ENCODE measurements around the gene SLIT3. TPM values are rescaled to one million over a fixed set of nuclear protein-coding genes. Genes with fewer than 3 reads are reported as not detected.

The SLIT3 gene
- total RNA-seq, 4 donors from 2014 or later: 28.4 to 77.2 (median 63.8) TPM

- H3K36me3 ChIP-seq: no peaks in the 10 kb centered on the region
- no peak overlapping the region for H3K4me3 ChIP-seq (replicated peaks in 1 of 3)
- H3K9me3 ChIP-seq: no peaks in the 10 kb centered on the region
- intact Hi-C loops (cut with DNase I): no loop called here
- TF ChIP-seq POLR2A (IDR thresholded peaks at IDR 0.05) (no peak), CTCF (IDR thresholded peaks at IDR 0.05) (no peak)
- H3K27ac ChIP-seq: no peak overlapping the region
- DNase-seq: no peak
- peaks cover 0 to 1% of the 10 kb centered on the region in 2 donors for H3K4me1 ChIP-seq
- no peaks in the 10 kb centered on the region for H3K27me3 ChIP-seq
- WGBS, 2 donors: 87 to 89% methylated on average over 4 of the region's 4 CpGs
These were observed 278.2 kb downstream of the SLIT3 start for GRCh38 chr5:169022718-169023117.

- Histone ChIP-seq H3K27me3 (no peaks in the 10 kb centered on the region), H3K27ac (no peak overlapping the region), H3K9me3 (no peaks in the 10 kb centered on the region), H3K36me3 (no peaks in the 10 kb centered on the region), H3K4me1 (peaks cover 0 to 1% of the 10 kb centered on the region in 2 donors), H3K4me3 (replicated peaks in 1 of 3) (no peak overlapping the region)
- WGBS, 2 donors: 31 to 36% methylated on average over 2 of the region's 2 CpGs
- DNase-seq: no peak
- intact Hi-C loops (cut with DNase I): no loop called here
- no peak for TF ChIP-seq POLR2A (IDR thresholded peaks at IDR 0.05)
- TF ChIP-seq CTCF (IDR thresholded peaks at IDR 0.05): no peak
These were observed 280.8 kb downstream of the SLIT3 start for GRCh38 chr5:169020102-169020501.

- Histone ChIP-seq H3K4me1 (peaks cover 8 to 13% of the 10 kb centered on the region in 2 donors), H3K36me3 (no peaks in the 10 kb centered on the region), H3K9me3 (no peaks in the 10 kb centered on the region), H3K27ac (no peak overlapping the region), H3K27me3 (no peaks in the 10 kb centered on the region), H3K4me3 (replicated peaks in 1 of 3) (no peak overlapping the region)
- intact Hi-C loops (cut with DNase I): no loop called here
- DNase-seq: no peak
- TF ChIP-seq POLR2A (IDR thresholded peaks at IDR 0.05): no peak
- no peak for TF ChIP-seq CTCF (IDR thresholded peaks at IDR 0.05)
- WGBS, 2 donors: 70 to 73% methylated on average over 6 of the region's 6 CpGs
These were observed 282.0 kb downstream of the SLIT3 start for GRCh38 chr5:169018925-169019324.

- 74% methylated on average over 5 of the region's 5 CpGs for WGBS, 2 donors
- Histone ChIP-seq H3K27ac (no peak overlapping the region), H3K4me3 (replicated peaks in 1 of 3) (no peak overlapping the region), H3K9me3 (no peaks in the 10 kb centered on the region), H3K4me1 (peaks cover 26 to 34% of the 10 kb centered on the region in 2 donors), H3K36me3 (no peaks in the 10 kb centered on the region), H3K27me3 (no peaks in the 10 kb centered on the region)
- no peak for DNase-seq
- no peak for TF ChIP-seq POLR2A (IDR thresholded peaks at IDR 0.05)
- TF ChIP-seq CTCF (IDR thresholded peaks at IDR 0.05): no peak
- intact Hi-C loops (cut with DNase I): no loop called here
These were observed 284.9 kb downstream of the SLIT3 start for GRCh38 chr5:169015991-169016390.

- no peaks in the 10 kb centered on the region for H3K9me3 ChIP-seq
- H3K4me1 ChIP-seq: peaks cover 26 to 34% of the 10 kb centered on the region in 2 donors
- DNase-seq: peak in 1 of 2 donors; percentile 32
- no peak overlapping the region for H3K4me3 ChIP-seq (replicated peaks in 1 of 3)
- H3K36me3 ChIP-seq: no peaks in the 10 kb centered on the region
- 61 to 71% methylated on average over 1 of the region's 1 CpG for WGBS, 2 donors
- TF ChIP-seq POLR2A (IDR thresholded peaks at IDR 0.05) (no peak), CTCF (IDR thresholded peaks at IDR 0.05) (no peak)
- intact Hi-C loops (cut with DNase I): no loop called here
- H3K27me3 ChIP-seq: no peaks in the 10 kb centered on the region
- peak overlapping the region; percentile 64 to 71 (median 65) for H3K27ac ChIP-seq
These were observed 287.1 kb downstream of the SLIT3 start for GRCh38 chr5:169013846-169014245.
